ENCODE results near the gene SPOCK3.

SPOCK3 gene

GRCh38 chr4:167185465-167185864, 48.8 kb downstream of the SPOCK3 start:
- Histone ChIP-seq H3K9me3 (ENCODE audit: insufficient read depth, low read length, severe bottlenecking) (no peaks in the 10 kb centered on the region), H3K79me2 (ENCODE audit: insufficient read depth, low read length) (no peaks in the 10 kb centered on the region), H3K27ac (ENCODE audit: low read length) (no peak overlapping the region), H2AFZ (ENCODE audit: low read depth, low read length) (no peak overlapping the region), H3K4me2 (ENCODE audit: insufficient read depth, low read length) (no peak overlapping the region), H3K9ac (ENCODE audit: low read depth, low read length) (no peak overlapping the region), H3K4me1 (ENCODE audit: insufficient read depth, low read length) (no peaks in the 10 kb centered on the region), H3K36me3 (ENCODE audit: insufficient read depth, low read length) (no peaks in the 10 kb centered on the region), H3K27me3 (ENCODE audit: insufficient read depth, low read length, poor library complexity) (no peaks in the 10 kb centered on the region), H4K20me1 (ENCODE audit: insufficient read depth, low read length) (no peaks in the 10 kb centered on the region), H3K4me3 (ENCODE audit: low read depth in 1 of 2, low read length in 2 of 2) (no peak overlapping the region)
- DNase-seq (no peak), ATAC-seq (ENCODE audit: insufficient read depth, low read depth) (no peak)
- TF ChIP-seq CTCF (IDR thresholded peaks at IDR 0.05; ENCODE audit: borderline replicate concordance, extremely low read depth, low read length, poor library complexity, severe bottlenecking) (no peak), EZH2 (IDR thresholded peaks at IDR 0.05; ENCODE audit: borderline replicate concordance, low read depth, low read length, severe bottlenecking) (no peak)

- Histone ChIP-seq H3K9me3 (ENCODE audit: insufficient read depth, low read length, severe bottlenecking) (no peaks in the 10 kb centered on the region), H4K20me1 (ENCODE audit: insufficient read depth, low read length) (no peaks in the 10 kb centered on the region), H3K27me3 (ENCODE audit: insufficient read depth, low read length, poor library complexity) (no peaks in the 10 kb centered on the region), H3K4me1 (ENCODE audit: insufficient read depth, low read length) (no peaks in the 10 kb centered on the region), H3K36me3 (ENCODE audit: insufficient read depth, low read length) (no peaks in the 10 kb centered on the region), H3K9ac (ENCODE audit: low read depth, low read length) (no peak overlapping the region), H2AFZ (ENCODE audit: low read depth, low read length) (no peak overlapping the region), H3K4me3 (ENCODE audit: low read depth in 1 of 2, low read length in 2 of 2) (no peak overlapping the region), H3K27ac (ENCODE audit: low read length) (no peak overlapping the region), H3K4me2 (ENCODE audit: insufficient read depth, low read length) (no peak overlapping the region), H3K79me2 (ENCODE audit: insufficient read depth, low read length) (no peaks in the 10 kb centered on the region)
- ATAC-seq (ENCODE audit: insufficient read depth, low read depth) (no peak), DNase-seq (no peak)
- TF ChIP-seq CTCF (IDR thresholded peaks at IDR 0.05; ENCODE audit: borderline replicate concordance, extremely low read depth, low read length, poor library complexity, severe bottlenecking) (no peak), EZH2 (IDR thresholded peaks at IDR 0.05; ENCODE audit: borderline replicate concordance, low read depth, low read length, severe bottlenecking) (no peak)
These were observed 51.3 kb downstream of the SPOCK3 start for GRCh38 chr4:167183036-167183435.

- no peaks in the 10 kb centered on the region for H3K79me2 ChIP-seq (ENCODE audit: insufficient read depth, low read length)
- no peak overlapping the region for H3K4me2 ChIP-seq (ENCODE audit: insufficient read depth, low read length)
- no peaks in the 10 kb centered on the region for H3K36me3 ChIP-seq (ENCODE audit: insufficient read depth, low read length)
- no peak for TF ChIP-seq CTCF (IDR thresholded peaks at IDR 0.05; ENCODE audit: borderline replicate concordance, extremely low read depth, low read length, poor library complexity, severe bottlenecking)
- no peak for TF ChIP-seq EZH2 (IDR thresholded peaks at IDR 0.05; ENCODE audit: borderline replicate concordance, low read depth, low read length, severe bottlenecking)
- DNase-seq (no peak), ATAC-seq (ENCODE audit: insufficient read depth, low read depth) (no peak)
- no peaks in the 10 kb centered on the region for H3K9me3 ChIP-seq (ENCODE audit: insufficient read depth, low read length, severe bottlenecking)
- no peaks in the 10 kb centered on the region for H4K20me1 ChIP-seq (ENCODE audit: insufficient read depth, low read length)
- H3K27ac ChIP-seq (ENCODE audit: low read length): no peak overlapping the region
- H3K27me3 ChIP-seq (ENCODE audit: insufficient read depth, low read length, poor library complexity): no peaks in the 10 kb centered on the region
- no peak overlapping the region for H2AFZ ChIP-seq (ENCODE audit: low read depth, low read length)
- no peaks in the 10 kb centered on the region for H3K4me1 ChIP-seq (ENCODE audit: insufficient read depth, low read length)
- H3K9ac ChIP-seq (ENCODE audit: low read depth, low read length): no peak overlapping the region
- H3K4me3 ChIP-seq (ENCODE audit: low read depth in 1 of 2, low read length in 2 of 2): no peak overlapping the region
These were observed 56.4 kb downstream of the SPOCK3 start for GRCh38 chr4:167177925-167178324.

Data from DND-41 (cell line).